ENCODE results near the gene NPAS3. TPM values are rescaled to one million over a fixed set of nuclear protein-coding genes. Genes with fewer than 3 reads are reported as not detected.

The NPAS3 gene
- total RNA-seq, 1 experiment from 2014 or later, result not detected

- no peak for DNase-seq (ENCODE audit: low spot score)
- in situ Hi-C loops (cut with HindIII; ENCODE audit: low sequenced_read_pairs), result no loop called here
These were observed 404.3 kb downstream of the NPAS3 start for GRCh38 chr14:33343016-33343415.

GRCh38 chr14:33347796-33348195 is 409.1 kb downstream of the NPAS3 start:
- in situ Hi-C loops (cut with HindIII; ENCODE audit: low sequenced_read_pairs), result no loop called here
- DNase-seq (ENCODE audit: low spot score), result no peak

- in situ Hi-C loops (cut with HindIII; ENCODE audit: low sequenced_read_pairs), result no loop called here
- DNase-seq (ENCODE audit: low spot score), result no peak
These were observed 409.8 kb downstream of the NPAS3 start for GRCh38 chr14:33348510-33348909.

- in situ Hi-C loops (cut with HindIII; ENCODE audit: low sequenced_read_pairs), result no loop called here
- DNase-seq (ENCODE audit: low spot score), result no peak
These were observed 411.2 kb downstream of the NPAS3 start for GRCh38 chr14:33349871-33350270.

- no peak for DNase-seq (ENCODE audit: low spot score)
- in situ Hi-C loops (cut with HindIII; ENCODE audit: low sequenced_read_pairs), result no loop called here
These were observed 411.8 kb downstream of the NPAS3 start for GRCh38 chr14:33350366-33350990.

- no peak for DNase-seq (ENCODE audit: low spot score)
- in situ Hi-C loops (cut with HindIII; ENCODE audit: low sequenced_read_pairs), result no loop called here
These were observed 414.1 kb downstream of the NPAS3 start for GRCh38 chr14:33352821-33353220.

- in situ Hi-C loops (cut with HindIII; ENCODE audit: low sequenced_read_pairs), result no loop called here
- DNase-seq (ENCODE audit: low spot score), result no peak
These were observed 417.5 kb downstream of the NPAS3 start for GRCh38 chr14:33356181-33356580.

GRCh38 chr14:33357225-33358010 is 418.7 kb downstream of the NPAS3 start:
- in situ Hi-C loops (cut with HindIII; ENCODE audit: low sequenced_read_pairs), result no loop called here
- no peak for DNase-seq (ENCODE audit: low spot score)

- DNase-seq (ENCODE audit: low spot score), result no peak
- in situ Hi-C loops (cut with HindIII; ENCODE audit: low sequenced_read_pairs), result no loop called here
These were observed 420.7 kb downstream of the NPAS3 start for GRCh38 chr14:33359288-33359881.

GRCh38 chr14:33362934-33363333 is 424.3 kb downstream of the NPAS3 start:
- DNase-seq (ENCODE audit: low spot score), result no peak
- in situ Hi-C loops (cut with HindIII; ENCODE audit: low sequenced_read_pairs), result no loop called here

- in situ Hi-C loops (cut with HindIII; ENCODE audit: low sequenced_read_pairs), result no loop called here
These were observed 425.0 kb downstream of the NPAS3 start for GRCh38 chr14:33363682-33364081.

GRCh38 chr14:33364466-33364865 is 425.8 kb downstream of the NPAS3 start:
- in situ Hi-C loops (cut with HindIII; ENCODE audit: low sequenced_read_pairs), result no loop called here
- no peak for DNase-seq (ENCODE audit: low spot score)

More at GRCh38 chr14:33363682-33364081, 425.0 kb downstream of the NPAS3 start:
- DNase-seq (ENCODE audit: low spot score), result no peak

GRCh38 chr14:33369041-33369440 is 430.4 kb downstream of the NPAS3 start:
- DNase-seq (ENCODE audit: low spot score), result no peak
- in situ Hi-C loops (cut with HindIII; ENCODE audit: low sequenced_read_pairs), result no loop called here

- in situ Hi-C loops (cut with HindIII; ENCODE audit: low sequenced_read_pairs), result no loop called here
- DNase-seq (ENCODE audit: low spot score), result no peak
These were observed 431.3 kb downstream of the NPAS3 start for GRCh38 chr14:33369972-33370371.

- no peak for DNase-seq (ENCODE audit: low spot score)
- in situ Hi-C loops (cut with HindIII; ENCODE audit: low sequenced_read_pairs), result no loop called here
These were observed 431.7 kb downstream of the NPAS3 start for GRCh38 chr14:33370426-33370825.

- DNase-seq (ENCODE audit: low spot score), result no peak
- in situ Hi-C loops (cut with HindIII; ENCODE audit: low sequenced_read_pairs), result no loop called here
These were observed 436.5 kb downstream of the NPAS3 start for GRCh38 chr14:33375196-33375595.

GRCh38 chr14:33375786-33376185 is 437.1 kb downstream of the NPAS3 start:
- DNase-seq (ENCODE audit: low spot score), result no peak
- in situ Hi-C loops (cut with HindIII; ENCODE audit: low sequenced_read_pairs), result no loop called here

- in situ Hi-C loops (cut with HindIII; ENCODE audit: low sequenced_read_pairs), result no loop called here
- no peak for DNase-seq (ENCODE audit: low spot score)
These were observed 437.8 kb downstream of the NPAS3 start for GRCh38 chr14:33376510-33376909.

- no peak for DNase-seq (ENCODE audit: low spot score)
- in situ Hi-C loops (cut with HindIII; ENCODE audit: low sequenced_read_pairs), result no loop called here
These were observed 439.1 kb downstream of the NPAS3 start for GRCh38 chr14:33377596-33378390.

- no peak for DNase-seq (ENCODE audit: low spot score)
- in situ Hi-C loops (cut with HindIII; ENCODE audit: low sequenced_read_pairs), result no loop called here
These were observed 443.0 kb downstream of the NPAS3 start for GRCh38 chr14:33381717-33382116.
